H1 (cell line): ENCODE results near the gene PHOSPHO2. TPM values are rescaled to one million over a fixed set of nuclear protein-coding genes. Genes with fewer than 3 reads are reported as not detected.

Experiments used
- CTCF ChIA-PET: fragments of 300-600 bp; sonication (Branson Sonifier 250); formaldehyde crosslinking; loops from one replicate; lab custom pipeline; 2021; ENCODE audit not compliant: partially characterized antibody; lab: Charles Lee
- POLR2A ChIA-PET: fragments of 300-600 bp; sonication (Branson Sonifier 250); formaldehyde crosslinking; loops from one replicate; lab custom pipeline; 2021; ENCODE audit warnings: inconsistent platforms; ENCODE audit not compliant: partially characterized antibody; lab: Charles Lee
- DNase-seq, 2 experiments: peaks; one replicate each; pipeline versions ENCODE4 v3.0.0 to v3.0.0-alpha.2; 2010 to 2022; ENCODE audit warnings: low spot score in 2 of 2, low read depth in 1 of 2, mixed read lengths in 1 of 2
- FAIRE-seq: peaks from 2 replicates; lab custom pipeline; 2011; peaks lifted over from hg19 to GRCh38; lab: Jason Lieb, UNC
- H2AFZ ChIP-seq: 2 replicates; pipeline ENCODE4 v1.8.1; 2012; ENCODE audit warnings: low read length, inconsistent platforms
- H2AK5ac ChIP-seq: 2 replicates; pipeline ENCODE4 v1.6.1; 2013; ENCODE audit warnings: low read depth, low read length
- H2BK120ac ChIP-seq: replicated peaks from 2 replicates; pipeline ENCODE3; 2013; ENCODE audit warnings: low read depth, low read length, inconsistent platforms
- H2BK12ac ChIP-seq: 2 replicates; pipeline ENCODE4 v1.6.1; 2013; ENCODE audit warnings: low read depth, low read length
- H2BK15ac ChIP-seq: 2 replicates; pipeline ENCODE4 v1.6.1; 2013; ENCODE audit warnings: low read length
- H2BK20ac ChIP-seq: 2 replicates; pipeline ENCODE4 v1.6.1; 2013; ENCODE audit warnings: low read length
- H2BK5ac ChIP-seq: 2 replicates; pipeline ENCODE4 v1.6.1; 2013; ENCODE audit warnings: low read depth, low read length
- H3K14ac ChIP-seq: 2 replicates; pipeline ENCODE4 v1.6.1; 2013; ENCODE audit warnings: inconsistent platforms; ENCODE audit not compliant: insufficient read length
- H3K18ac ChIP-seq: 2 replicates; pipeline ENCODE4 v1.6.1; 2013; ENCODE audit warnings: low read length; ENCODE audit errors: extremely low read depth
- H3K23ac ChIP-seq: 2 replicates; pipeline ENCODE4 v1.6.1; 2013; ENCODE audit warnings: inconsistent platforms; ENCODE audit not compliant: insufficient read length
- H3K23me2 ChIP-seq: 2 replicates; pipeline ENCODE4 v1.6.1; 2013; ENCODE audit warnings: low read depth, low read length
- H3K27ac ChIP-seq: 2 replicates; pipeline ENCODE4 v1.6.1; 2011; ENCODE audit warnings: low read depth, low read length, inconsistent platforms
- H3K27me3 ChIP-seq, 4 experiments: replicated peaks in 1 of 4; 1 replicate in 1 of 4; 2 replicates in 3 of 4; pipeline versions ENCODE4 v1.6.1 to v1.8.1; 2011 to 2013; ENCODE audit warnings: low read length in 3 of 4, mild to moderate bottlenecking in 3 of 4, inconsistent platforms in 2 of 4, mixed read lengths in 2 of 4, moderate library complexity in 1 of 4; ENCODE audit not compliant: control insufficient read depth in 3 of 4, insufficient read depth in 3 of 4; ENCODE audit errors: extremely low read depth in 1 of 4
- H3K36me3 ChIP-seq, 4 experiments: 2 replicates each; pipeline versions ENCODE4 v1.6.1 to v1.8.1; 2011 to 2013; ENCODE audit warnings: mild to moderate bottlenecking in 4 of 4, low read length in 3 of 4, moderate library complexity in 2 of 4, control low read depth in 1 of 4, inconsistent platforms in 1 of 4; ENCODE audit not compliant: insufficient read depth in 4 of 4, control insufficient read depth in 2 of 4
- H3K4ac ChIP-seq: replicated peaks from 2 replicates; pipeline ENCODE3; 2013; ENCODE audit warnings: low read length, low read depth, mixed read lengths, inconsistent platforms; ENCODE audit not compliant: insufficient read length
- H3K4me1 ChIP-seq, 4 experiments: replicated peaks in 1 of 4; 1 replicate in 1 of 4; 2 replicates in 3 of 4; pipeline versions ENCODE4 v1.6.1 to v1.8.1; 2011 to 2013; ENCODE audit warnings: low read length in 3 of 4, inconsistent platforms in 2 of 4, mixed read lengths in 1 of 4; ENCODE audit not compliant: insufficient read depth in 4 of 4, control insufficient read depth in 3 of 4
- H3K4me2 ChIP-seq, 2 experiments: 2 replicates each; pipeline versions ENCODE4 v1.6.1 to v1.8.1; 2011 to 2013; ENCODE audit warnings: low read depth in 2 of 2, low read length in 2 of 2, control low read depth in 1 of 2, inconsistent platforms in 1 of 2, mild to moderate bottlenecking in 1 of 2; ENCODE audit not compliant: insufficient read depth in 1 of 2
- H3K4me3 ChIP-seq, 4 experiments: fragments of 200-600, 300-600 bp in 1 of 4; sonication (generic), shearing (Covaris generic), sonication (Bioruptor Twin) in 1 of 4; 2 replicates each; pipeline versions ENCODE4 v1.5.1 to v1.8.1; 2011 to 2016; ENCODE audit warnings: low read length in 4 of 4, low read depth in 3 of 4, control low read depth in 2 of 4, inconsistent platforms in 2 of 4, mild to moderate bottlenecking in 2 of 4, mixed read lengths in 1 of 4, moderate library complexity in 1 of 4; ENCODE audit not compliant: insufficient read depth in 2 of 4; ENCODE audit errors: extremely low read depth in 1 of 4
- H3K56ac ChIP-seq: replicated peaks from 2 replicates; pipeline ENCODE3; 2013; ENCODE audit warnings: low read depth, mild to moderate bottlenecking, mixed read lengths, low read length, inconsistent platforms; ENCODE audit not compliant: insufficient read length
- H3K79me1 ChIP-seq: 2 replicates; pipeline ENCODE4 v1.6.1; 2013; ENCODE audit warnings: low read depth, low read length, control low read depth
- H3K79me2 ChIP-seq, 2 experiments: 2 replicates each; pipeline versions ENCODE4 v1.6.1 to v1.8.1; 2012 to 2013; ENCODE audit warnings: low read length in 2 of 2, mild to moderate bottlenecking in 2 of 2, inconsistent platforms in 1 of 2; ENCODE audit not compliant: insufficient read depth in 2 of 2, control insufficient read depth in 1 of 2
- H3K9ac ChIP-seq, 4 experiments: replicated peaks in 1 of 4; 1 replicate in 1 of 4; 2 replicates in 3 of 4; pipeline versions ENCODE4 v1.6.1 to v1.8.1; 2011 to 2013; ENCODE audit warnings: low read depth in 3 of 4, low read length in 3 of 4, control low read depth in 2 of 4, mild to moderate bottlenecking in 2 of 4, moderate library complexity in 2 of 4, inconsistent platforms in 1 of 4; ENCODE audit errors: extremely low read depth in 1 of 4
- H3K9me3 ChIP-seq, 2 experiments: 2 replicates each; pipeline versions ENCODE4 v1.6.1 to v1.8.1; 2012 to 2013; ENCODE audit warnings: mild to moderate bottlenecking in 2 of 2, moderate library complexity in 2 of 2, control low read depth in 1 of 2, inconsistent platforms in 1 of 2, low read depth in 1 of 2, low read length in 1 of 2, mixed read lengths in 1 of 2; ENCODE audit not compliant: insufficient read depth in 2 of 2
- H4K20me1 ChIP-seq, 2 experiments: replicated peaks in 1 of 2; 2 replicates each; pipeline versions ENCODE3 to v1.8.1; 2011 to 2013; ENCODE audit warnings: inconsistent platforms in 2 of 2, low read length in 2 of 2, mild to moderate bottlenecking in 1 of 2; ENCODE audit not compliant: insufficient read depth in 2 of 2, control insufficient read depth in 1 of 2
- H4K5ac ChIP-seq: 2 replicates; pipeline ENCODE4 v1.6.1; 2013; ENCODE audit warnings: low read length, low read depth, mixed read lengths, inconsistent platforms; ENCODE audit not compliant: insufficient read length
- H4K8ac ChIP-seq: 2 replicates; pipeline ENCODE4 v1.8.0; 2013; ENCODE audit warnings: mild to moderate bottlenecking, moderate library complexity, low read length, inconsistent platforms; ENCODE audit not compliant: insufficient read depth; ENCODE audit errors: extremely low read depth
- H4K91ac ChIP-seq: replicated peaks from 2 replicates; pipeline ENCODE3; 2013; ENCODE audit warnings: low read length, mixed read lengths, inconsistent platforms; ENCODE audit not compliant: insufficient read length
- FOSL1 ChIP-seq: IDR thresholded peaks from 2 replicates; pipeline ENCODE4 v1.6.1; 2011; ENCODE audit warnings: mild to moderate bottlenecking, low read depth, low read length, moderate library complexity; ENCODE audit not compliant: insufficient read depth
- WGBS, 2 experiments: shearing (Covaris generic) in 1 of 2; methylation state at CpG; one replicate each; pipeline versions ENCODE4 v1.1.6 to v1.1.7; 2013 to 2015; ENCODE audit warnings: low lambda C conversion rate in 2 of 2, mixed read lengths in 2 of 2, inconsistent platforms in 1 of 2, low coverage in 1 of 2, missing lambda C conversion rate in 1 of 2; ENCODE audit not compliant: insufficient replicate concordance in 2 of 2, insufficient coverage in 1 of 2, insufficient read length in 1 of 2; ENCODE audit errors: extremely low coverage in 1 of 2, missing lambda C conversion rate in 1 of 2; 5-methylcytosine and 5-hydroxymethylcytosine counted together
- polyA plus RNA-seq, 7 experiments: library from polyadenylated mRNA; depleted of rRNA in 3 of 7; stranded (reverse) in 5 of 7; unstranded in 2 of 7; fragments of >200 nt in 5 of 7; fragments of 200-250 nt in 2 of 7; gene quantifications; 1 replicate in 5 of 7; 2 replicates in 1 of 7; 4 replicates in 1 of 7; pipeline versions ENCODE4 v1.2.1 to v1.2.3, GENCODE V29; 2011 to 2013; ENCODE audit warnings: missing spikeins in 2 of 7, mixed read lengths in 2 of 7
- total RNA-seq: library from RNA; stranded (reverse); fragmentation: NEBNext Ultra II Directional; extraction: Animal tissue kit (Norgen Biotek cat#: 25700); gene quantifications from 2 replicates; pipeline ENCODE4 v1.2.1, GENCODE V29; 2021

PHOSPHO2 gene
- total and polyA plus RNA-seq, 2 of the 8 experiments (the other 6 are each of a cell fraction or from before 2014, with no cell fraction given) = 2.4 to 8.5 TPM

DNA sequence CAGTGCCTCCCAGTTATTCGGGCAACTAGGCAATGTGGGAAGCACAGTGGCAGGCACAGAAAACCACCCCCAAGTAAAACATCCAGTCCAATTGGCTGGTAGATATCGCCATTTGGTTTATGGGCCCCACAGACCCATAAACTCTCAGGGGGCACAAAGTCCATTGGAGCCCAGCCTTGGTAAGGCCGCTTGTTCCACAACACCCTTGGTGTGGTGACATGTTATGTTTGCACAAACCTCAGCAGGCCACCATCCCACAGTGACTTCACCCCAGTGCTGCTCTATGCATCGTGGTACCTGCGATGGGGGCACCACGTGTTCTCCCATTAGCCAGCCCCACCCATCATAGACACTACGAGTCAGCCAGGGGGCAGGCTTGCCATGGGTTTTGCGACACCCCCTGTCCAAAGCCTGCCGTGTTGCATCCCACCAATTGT, 18.5 kb downstream of the PHOSPHO2 start:
- no peaks in the 10 kb centered on the region for H3K79me1 ChIP-seq
- no peak overlapping the region for H2AFZ ChIP-seq
- H3K27ac ChIP-seq = no peak overlapping the region
- POLR2A ChIA-PET = no interaction called here
- no peak overlapping the region for H3K4ac ChIP-seq
- H2BK120ac ChIP-seq = no peak overlapping the region
- H4K8ac ChIP-seq = no peak overlapping the region
- DNase-seq (no peak), FAIRE-seq (no peak)
- peaks cover 0 to 6% (median 3%) of the 10 kb centered on the region in 4 experiments; a peak in 1 of 7 replicates for H3K4me1 ChIP-seq
- H3K27me3 ChIP-seq = no peaks in the 10 kb centered on the region
- no peak overlapping the region for H3K14ac ChIP-seq
- H3K23ac ChIP-seq = no peak overlapping the region
- no peaks in the 10 kb centered on the region for H3K36me3 ChIP-seq
- H2BK12ac ChIP-seq = no peak overlapping the region
- no peaks in the 10 kb centered on the region for H4K20me1 ChIP-seq
- no peak overlapping the region for H2BK20ac ChIP-seq
- WGBS, 2 experiments = 94% methylated on average over 7 of the region's 9 CpGs; no CpG with 5 or more reads in 1 of the 2 experiments
- no peaks in the 10 kb centered on the region for H3K23me2 ChIP-seq
- no peak overlapping the region; the same call in 1 of the 2 replicates for H2BK5ac ChIP-seq
- no peak overlapping the region for H2BK15ac ChIP-seq
- H3K56ac ChIP-seq = no peak overlapping the region
- CTCF ChIA-PET = interaction anchor here (0.9 kb wide), 1 partner anchor 20 kb away, joined by 3 read pairs; no protein-coding TSS in a partner anchor
- H3K4me2 ChIP-seq = no peak overlapping the region
- H3K9ac ChIP-seq = no peak overlapping the region
- TF ChIP-seq FOSL1 = no peak
- H4K5ac ChIP-seq = no peak overlapping the region
- no peaks in the 10 kb centered on the region; a peak in 1 of 4 replicates for H3K9me3 ChIP-seq
- H3K79me2 ChIP-seq = no peaks in the 10 kb centered on the region
- H4K91ac ChIP-seq = no peak overlapping the region
- H3K4me3 ChIP-seq = no peak overlapping the region
- H3K18ac ChIP-seq = no peak overlapping the region
- no peak overlapping the region for H2AK5ac ChIP-seq
